Left hindlimb (tissue), 1 donor: ENCODE data around the gene PAIP1.
"Not testable (repeated sequence)": the region's sequence is repeated elsewhere in the genome, so short reads cannot be mapped to it uniquely, and the experiment has no call there.

Experiments used
- DNase-seq: peaks from one replicate; pipeline ENCODE4 v3.0.0-alpha.2; 2018

The PAIP1 gene, protein sequence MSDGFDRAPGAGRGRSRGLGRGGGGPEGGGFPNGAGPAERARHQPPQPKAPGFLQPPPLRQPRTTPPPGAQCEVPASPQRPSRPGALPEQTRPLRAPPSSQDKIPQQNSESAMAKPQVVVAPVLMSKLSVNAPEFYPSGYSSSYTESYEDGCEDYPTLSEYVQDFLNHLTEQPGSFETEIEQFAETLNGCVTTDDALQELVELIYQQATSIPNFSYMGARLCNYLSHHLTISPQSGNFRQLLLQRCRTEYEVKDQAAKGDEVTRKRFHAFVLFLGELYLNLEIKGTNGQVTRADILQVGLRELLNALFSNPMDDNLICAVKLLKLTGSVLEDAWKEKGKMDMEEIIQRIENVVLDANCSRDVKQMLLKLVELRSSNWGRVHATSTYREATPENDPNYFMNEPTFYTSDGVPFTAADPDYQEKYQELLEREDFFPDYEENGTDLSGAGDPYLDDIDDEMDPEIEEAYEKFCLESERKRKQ

DNA sequence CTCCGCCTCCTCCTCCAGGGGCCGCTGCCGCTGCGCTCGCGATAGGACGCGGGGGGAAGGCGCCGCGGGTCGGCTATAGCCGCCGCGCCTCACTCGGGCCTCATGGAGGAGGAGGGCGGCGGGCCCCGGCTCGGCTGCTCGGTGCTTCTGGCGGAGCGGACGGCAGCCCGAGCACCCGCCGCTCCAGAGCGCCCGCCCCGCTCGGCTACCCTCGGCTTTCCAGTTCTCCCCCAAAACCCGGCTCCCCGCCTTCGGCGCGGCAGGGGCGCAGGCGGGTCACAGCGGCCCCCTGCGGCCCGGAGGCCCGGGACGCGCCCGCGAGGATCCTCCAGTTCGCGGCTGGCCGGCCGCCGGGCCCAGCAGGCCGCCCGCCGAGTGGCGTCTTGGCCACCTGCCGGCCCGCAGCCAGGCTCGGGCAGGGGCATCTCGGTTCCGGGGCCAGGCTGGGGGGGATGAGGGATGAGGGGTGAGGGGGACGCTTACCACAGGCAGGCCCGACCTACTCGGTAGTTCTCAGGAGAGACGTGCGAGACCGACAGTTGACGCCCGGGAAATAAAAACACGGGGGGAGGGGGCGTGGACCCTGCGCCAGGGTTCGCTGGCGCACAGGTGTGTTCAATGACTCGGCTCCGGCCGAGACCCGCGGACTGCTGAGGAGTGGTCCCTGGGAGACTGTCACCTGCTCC lies at the start of gene PAIP1:
TSS of gene PAIP1 (minus strand) at position 221 of the 686 bp plus-strand sequence. CDS start 231 bp downstream, outside the sequence.
- DNase-seq: peak; percentile 90

DNA sequence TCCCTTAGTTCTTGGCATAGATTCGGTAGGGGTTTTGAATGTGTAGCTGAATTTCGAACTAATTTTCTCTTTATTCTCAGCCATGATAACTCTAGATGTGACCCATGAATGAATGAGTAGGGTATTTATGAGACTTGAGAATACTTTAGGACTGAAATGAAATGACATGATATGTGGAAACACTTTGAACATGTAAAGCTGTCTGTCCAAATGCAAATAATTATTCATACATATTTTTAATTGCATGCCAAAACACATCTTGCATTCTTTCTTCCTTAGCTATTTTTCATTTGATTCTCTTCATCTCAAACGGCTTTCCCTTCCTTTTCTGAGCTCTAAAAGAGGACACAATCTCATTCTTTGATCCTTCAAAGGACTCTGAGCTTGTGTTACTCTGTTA lies 49.5 kb upstream of the PAIP1 start:
- DNase-seq: no peak

DNA sequence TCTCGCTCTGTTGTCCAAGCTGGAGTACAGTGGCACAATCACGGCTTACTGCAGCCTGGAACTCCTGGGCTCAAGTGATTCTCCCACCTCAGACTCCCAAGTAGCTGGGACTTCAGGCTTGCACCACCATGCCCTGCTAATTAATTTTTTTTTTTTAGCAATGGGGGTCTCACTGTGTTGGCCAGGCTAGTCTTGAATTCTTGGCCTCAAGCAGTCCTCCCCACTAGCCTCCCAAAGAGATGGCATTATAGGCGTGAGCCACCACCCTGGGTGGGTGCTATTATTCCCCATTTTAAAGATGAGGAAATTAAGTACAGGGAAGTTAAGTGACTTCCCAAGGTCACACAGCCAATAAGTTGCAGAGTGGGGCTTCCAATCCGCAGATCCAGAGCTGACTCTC lies 47.8 kb upstream of the PAIP1 start:
- no peak for DNase-seq

DNA sequence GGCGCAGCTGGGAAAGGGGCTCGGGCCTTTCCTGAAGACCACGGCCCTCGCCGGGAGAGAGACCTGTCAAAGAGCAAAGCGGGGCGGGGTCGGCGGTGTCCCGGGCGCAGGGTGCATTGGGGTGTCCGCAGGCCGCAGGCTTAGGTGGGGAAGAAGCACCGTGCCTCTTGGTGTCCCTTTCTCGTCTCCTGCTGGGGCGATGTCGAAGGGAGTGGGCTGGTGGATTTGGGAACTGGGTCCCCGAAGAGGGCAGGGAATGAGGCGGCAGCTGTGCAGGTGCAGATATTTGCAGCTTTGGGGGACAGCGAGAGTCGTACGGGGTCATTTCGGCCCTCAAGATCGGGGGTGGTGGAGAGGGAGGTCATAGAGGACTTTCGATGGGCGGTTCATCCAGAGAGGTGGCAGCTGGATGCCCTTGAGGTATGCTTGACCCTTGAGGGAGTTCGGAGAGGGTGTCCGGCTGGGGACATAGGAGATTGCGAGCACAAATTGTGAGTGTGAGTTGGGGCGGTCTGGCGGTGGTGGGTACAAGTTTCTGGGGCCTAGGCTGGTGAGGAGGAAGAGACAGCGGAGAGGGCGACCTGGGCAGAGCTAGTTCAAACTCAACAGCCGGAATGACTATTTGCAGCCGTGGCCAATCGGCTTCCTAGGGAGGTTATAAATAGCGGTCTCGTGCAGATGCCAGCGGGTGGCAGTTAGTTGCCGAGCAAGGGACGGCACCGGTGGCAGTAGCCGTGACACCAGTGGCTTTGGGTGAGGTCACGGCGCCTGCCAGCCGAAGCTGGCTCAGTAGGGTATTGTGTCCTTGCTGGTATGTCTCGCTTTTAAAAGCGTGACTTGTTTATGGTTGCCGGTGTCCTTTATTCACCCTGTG lies 46.7 kb upstream of the PAIP1 start:
- peak; percentile 53 for DNase-seq

DNA sequence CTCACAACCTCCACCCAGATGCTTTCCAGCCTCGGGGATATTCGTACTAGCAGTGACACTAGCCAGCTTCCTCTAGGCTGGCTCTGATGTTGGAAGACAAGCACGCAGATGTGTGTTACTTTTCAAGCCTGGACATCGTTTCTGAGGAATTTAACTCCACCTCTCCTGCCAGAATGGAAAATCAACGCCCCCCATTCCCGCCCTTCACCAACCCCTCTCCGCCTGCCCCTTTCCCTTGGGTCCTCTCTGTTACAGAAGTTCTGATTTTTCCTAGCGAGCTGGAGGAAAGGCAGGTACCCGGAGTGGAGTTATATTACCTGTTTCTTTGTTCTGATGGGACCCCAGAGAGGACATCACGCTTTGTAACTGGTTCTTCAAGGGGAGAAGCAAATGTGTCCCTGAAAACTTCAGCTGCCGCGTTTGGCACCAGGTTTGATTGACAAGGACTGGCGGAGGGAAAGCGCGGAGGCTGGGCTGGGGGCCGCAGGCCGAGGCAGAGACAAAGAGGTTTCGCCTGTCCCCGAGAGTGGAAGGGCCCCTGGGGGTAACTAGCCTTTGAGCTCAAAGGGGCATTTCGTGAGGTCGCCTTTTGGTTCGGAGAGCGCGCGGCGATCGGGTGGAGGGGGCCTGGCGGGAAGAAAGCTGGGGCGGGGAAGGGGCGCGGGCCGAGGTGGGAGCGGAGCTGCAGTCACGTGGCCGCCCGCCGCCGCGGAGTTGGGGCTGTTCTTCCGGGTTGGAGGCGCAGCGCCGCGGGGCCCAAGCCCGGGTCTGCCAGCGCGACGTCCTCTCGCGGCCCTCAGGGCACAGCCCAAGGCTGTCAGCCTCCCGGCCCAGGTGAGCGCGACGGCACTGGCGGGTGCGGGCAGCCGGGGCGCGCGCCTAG lies 45.8 kb upstream of the PAIP1 start, which contains the start of gene NNT:
TSS of gene NNT (plus strand) at position 720 of the 883 bp plus-strand sequence. CDS start 6,016 bp downstream, outside the sequence.
- DNase-seq: peak; percentile 88

DNA sequence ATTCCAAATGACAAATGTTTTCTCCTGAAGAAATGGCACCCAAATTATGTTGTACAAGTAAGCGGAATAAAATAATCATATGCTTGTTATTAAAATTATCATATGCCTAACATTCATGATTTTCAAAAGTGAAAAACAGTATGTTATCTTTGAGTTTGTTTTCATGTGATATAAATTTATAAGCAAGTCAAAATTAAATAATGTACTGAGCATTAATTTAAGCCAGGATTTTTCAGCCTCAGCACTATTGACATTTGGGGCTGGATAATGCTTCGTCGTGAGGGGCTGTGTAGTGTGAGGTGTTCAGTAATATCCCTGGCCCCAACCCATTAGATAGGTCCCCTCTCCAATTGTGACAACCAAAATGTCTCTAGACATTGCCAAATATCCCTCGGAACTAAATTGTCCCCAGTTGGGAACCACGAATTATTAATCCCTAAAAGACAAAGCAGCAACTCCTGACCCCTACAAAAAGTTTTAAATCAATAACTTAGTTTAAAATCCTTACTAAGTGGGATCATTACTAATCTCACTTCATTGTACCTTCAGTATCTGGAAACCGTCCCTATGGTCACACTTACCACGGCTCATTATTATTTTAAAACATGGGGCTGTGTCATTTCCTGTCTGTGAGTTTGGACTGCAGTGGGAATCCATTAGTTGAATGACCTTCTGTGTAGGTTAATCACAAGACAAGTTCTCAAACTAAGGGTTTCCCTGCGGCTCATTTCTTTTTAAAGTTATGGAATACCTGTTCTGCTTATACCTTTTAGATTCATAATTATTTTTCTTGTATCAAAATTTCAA lies 44.8 kb upstream of the PAIP1 start:
- DNase-seq: no peak

- DNase-seq: not testable (repeated sequence)
Measured at GRCh38 chr5:43598927-43599326, 42.0 kb upstream of the PAIP1 start.

DNA sequence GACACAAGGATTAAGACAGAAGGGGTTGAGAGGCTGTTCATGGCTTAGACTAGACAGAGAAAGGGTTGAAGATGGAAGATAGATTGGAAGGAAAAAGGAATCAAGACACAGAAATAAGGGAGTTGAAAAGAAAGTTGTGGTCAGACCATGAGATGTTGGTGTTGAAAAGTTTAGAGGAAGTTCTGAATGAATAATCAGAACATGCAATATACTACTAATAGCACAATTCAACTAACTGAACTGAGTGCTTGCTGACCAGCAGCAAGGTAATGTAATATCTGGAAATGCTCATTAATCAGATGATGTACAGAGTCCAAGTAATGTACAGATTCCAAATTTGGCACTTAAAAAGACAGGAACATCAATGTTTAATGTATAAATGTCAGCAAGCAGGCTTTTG lies 35.5 kb upstream of the PAIP1 start:
- no peak for DNase-seq

DNA sequence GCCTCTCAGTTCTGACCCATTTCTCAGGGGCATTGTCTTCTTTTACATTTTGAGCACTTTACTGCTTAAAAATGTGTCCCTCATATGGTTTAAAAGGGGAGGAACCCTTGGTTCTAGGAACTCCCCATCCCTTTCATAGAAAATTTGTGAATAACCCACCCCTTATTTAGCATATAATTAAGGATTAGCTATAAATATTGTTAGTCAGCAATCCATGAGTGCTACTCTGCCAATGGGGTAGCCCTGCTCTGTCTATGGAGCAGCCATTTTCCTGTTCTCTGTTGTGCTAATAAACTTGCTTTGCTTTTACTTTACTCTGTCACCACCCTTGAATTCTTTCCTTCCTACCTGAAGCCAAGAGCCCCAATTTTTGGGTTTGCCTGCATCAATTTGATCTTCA lies 33.8 kb upstream of the PAIP1 start:
- DNase-seq: no peak

DNA sequence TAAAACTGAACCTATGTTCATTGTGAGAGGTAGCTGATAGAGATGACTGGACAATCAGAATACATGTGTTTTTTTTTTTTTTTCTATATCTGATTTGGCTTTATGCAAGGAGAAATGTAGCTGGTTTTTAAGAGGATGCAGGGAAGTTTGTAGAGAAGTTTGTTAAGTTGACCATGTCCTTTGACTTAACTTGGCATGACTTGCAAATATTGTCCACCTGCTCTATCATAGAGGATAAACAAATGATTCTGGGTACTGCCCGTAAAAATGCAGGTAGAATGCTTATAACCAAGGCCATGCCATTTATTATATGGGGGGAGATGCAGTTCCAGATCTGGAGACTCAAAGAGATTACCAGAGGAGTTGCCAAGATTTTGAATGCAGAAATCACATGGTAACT lies 32.4 kb upstream of the PAIP1 start:
- no peak for DNase-seq

DNA sequence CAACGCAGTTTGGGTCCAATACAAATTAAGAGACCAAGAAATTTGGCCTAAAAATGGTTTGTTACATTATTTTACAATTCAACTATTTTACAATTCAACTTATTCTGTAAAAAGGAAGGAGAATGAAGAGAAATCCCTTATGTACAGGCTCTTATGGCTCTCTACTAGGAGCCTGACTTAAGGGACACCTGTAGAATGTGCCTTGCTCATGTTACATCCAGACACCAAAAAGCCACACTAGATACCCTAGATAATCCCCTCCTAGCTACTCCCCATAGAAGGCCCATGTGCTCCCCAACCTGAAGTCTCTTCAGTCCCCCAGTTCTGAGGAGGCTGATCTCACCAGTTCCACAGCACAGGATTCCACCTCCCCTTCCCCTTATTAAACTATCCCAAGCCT lies 32.0 kb upstream of the PAIP1 start:
- no peak for DNase-seq

DNA sequence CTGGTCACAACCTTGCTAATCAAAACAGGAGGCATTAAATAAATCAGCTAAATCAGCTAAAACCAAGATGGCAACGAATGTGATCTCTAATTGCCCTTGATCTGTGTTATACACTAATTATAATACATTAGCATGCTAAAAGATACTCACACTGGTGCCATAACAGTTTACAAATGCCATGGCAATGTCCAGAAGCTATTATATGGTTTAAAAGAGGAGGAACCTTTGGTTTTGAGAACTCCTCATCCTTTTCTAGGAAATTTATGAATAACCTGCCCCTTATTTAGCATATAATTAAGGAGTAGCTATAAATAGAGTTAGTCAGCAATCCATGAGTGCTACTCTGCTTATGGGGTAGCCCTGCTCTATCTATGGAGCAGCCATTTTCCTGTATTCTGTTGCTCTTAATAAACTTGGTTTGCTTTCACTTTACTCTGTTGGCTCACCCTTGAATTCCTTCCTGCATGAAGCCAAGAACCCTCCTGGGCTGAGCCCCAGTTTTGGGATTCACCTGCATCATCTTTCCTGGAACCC lies 27.4 kb upstream of the PAIP1 start:
- no peak for DNase-seq

DNA sequence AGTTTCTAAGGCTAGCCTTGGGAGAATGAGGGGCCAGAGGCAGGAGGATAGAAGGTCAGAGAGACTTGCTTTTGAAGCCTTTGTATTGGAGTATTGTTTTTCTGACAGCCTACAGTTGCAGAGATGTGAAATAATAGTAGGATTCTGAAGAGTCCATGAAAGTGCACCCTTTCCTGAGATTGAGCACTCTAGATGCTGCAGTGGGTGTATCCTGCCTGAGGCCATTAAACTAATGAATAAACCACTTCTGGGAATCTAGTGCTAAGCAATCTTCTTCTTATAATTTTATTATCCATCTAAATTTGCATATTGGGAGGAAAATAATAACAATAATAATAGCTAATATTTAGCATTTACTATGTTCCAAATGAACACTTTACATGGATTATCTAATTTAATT lies 26.8 kb upstream of the PAIP1 start:
- no peak for DNase-seq

DNA sequence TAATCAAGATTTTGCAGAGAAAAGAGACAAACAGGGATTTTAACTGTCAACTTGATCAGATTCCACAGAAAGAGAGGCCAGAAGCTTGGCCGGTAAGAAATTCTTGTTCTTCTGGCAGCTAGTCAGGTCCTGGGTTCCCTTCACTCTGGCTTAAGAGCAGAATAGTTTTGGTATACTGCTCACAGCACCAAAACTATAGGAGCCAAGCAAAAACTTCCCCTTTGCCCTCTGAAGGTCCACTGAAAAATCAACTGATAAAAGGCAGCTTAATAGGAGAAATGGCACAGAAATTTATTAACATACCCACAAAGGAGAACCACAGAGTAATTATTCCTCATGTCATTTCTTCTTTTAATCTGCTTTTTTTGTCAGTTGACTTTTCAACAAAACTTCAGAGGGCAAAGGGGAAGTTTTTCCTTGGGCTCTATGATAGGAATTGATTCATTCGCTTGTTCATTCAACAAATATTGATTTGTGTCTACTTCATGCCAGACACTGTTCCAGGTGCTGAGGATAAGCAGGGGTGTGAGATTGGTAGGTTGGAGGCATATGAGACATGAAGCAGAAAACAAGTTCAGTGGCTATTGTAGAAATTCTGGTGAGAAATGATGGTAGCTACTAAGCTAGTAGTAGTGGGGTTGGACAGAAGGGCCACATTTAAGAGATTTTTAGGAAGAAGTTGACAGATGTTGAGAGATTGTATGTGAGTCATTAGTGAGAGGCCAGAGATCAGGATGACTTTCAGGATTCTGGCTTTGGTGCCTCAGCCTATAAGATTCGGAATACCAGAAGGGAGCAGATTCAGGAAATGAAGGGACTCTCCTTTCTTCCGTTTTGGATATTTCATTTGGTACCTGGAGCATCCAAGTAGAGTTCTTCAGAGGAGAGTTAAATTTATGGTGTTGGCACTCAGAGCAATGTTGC lies 25.5 kb upstream of the PAIP1 start:
- DNase-seq: no peak

DNA sequence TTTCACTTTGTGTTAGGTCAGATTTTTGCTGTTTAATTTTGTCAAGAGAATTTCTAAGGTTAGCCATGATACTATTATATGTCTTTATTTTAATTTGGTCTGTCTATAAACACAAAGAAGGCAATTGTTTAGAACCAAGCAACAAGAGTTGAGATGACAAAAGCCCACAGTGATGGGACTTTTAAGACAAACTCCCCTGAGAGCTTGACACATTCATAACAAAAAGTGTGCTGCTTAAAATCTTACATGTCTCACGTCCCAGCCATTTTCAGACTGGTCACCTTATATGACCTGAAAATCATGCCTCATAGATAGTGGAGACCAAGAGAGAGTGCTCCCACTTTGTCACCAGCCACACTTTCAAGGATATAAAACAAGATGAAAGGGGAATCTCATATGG lies 24.5 kb upstream of the PAIP1 start:
- no peak for DNase-seq

DNA sequence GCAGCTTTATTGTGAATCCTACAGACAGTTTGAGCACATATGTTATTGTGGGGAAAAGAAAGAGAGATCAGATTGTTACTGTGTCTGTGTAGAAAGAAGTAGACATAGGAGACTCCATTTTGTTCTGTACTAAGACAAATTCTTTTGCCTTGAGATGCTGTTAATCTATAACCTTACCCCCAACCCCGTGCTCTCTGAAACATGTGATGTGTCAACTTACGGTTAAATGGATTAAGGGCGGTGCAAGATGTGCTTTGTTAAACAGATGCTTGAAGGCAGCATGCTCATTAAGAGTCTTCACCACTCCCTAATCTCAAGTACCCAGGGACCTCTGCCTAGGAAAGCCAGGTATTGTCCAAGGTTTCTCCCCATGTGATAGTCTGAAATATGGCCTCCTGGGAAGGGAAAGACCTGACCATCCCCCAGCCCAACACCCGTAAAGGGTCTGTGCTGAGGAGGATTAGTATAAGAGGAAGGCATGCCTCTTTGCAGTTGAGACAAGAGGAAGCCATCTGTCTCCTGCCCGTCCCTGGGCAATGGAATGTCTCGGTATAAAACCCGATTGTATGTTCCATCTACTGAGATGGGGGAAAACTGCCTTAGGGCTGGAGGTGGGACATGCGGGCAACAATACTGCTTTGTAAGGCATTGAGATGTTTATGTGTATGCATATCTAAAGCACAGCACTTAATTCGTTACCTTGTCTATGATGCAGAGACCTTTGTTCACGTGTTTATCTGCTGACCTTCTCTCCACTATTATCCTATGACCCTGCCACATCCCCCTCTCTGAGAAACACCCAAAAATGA lies 23.7 kb upstream of the PAIP1 start:
- DNase-seq: not testable (repeated sequence)

GRCh38 chr5:43573058-43573457 lies 16.2 kb upstream of the PAIP1 start:
- no peak for DNase-seq

DNA sequence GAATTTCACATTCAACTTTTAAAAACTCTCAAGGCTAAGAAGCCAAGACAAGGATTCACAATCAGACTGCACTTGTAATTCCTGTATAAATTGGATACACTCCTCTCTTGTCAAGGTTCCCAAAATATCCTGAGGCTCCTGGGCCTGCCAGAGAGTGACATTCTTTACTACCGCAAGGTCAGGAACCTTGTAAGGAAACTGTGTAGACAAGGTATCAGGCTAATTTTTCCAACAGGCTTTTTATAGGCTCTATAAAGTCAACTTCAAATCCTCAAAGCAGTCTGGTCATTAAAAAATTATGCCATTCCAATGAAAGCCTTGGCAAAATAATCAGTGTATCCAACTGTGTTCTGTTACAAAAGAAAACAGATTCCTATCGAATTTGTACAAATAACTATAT lies 15.5 kb upstream of the PAIP1 start:
- DNase-seq: no peak

DNA sequence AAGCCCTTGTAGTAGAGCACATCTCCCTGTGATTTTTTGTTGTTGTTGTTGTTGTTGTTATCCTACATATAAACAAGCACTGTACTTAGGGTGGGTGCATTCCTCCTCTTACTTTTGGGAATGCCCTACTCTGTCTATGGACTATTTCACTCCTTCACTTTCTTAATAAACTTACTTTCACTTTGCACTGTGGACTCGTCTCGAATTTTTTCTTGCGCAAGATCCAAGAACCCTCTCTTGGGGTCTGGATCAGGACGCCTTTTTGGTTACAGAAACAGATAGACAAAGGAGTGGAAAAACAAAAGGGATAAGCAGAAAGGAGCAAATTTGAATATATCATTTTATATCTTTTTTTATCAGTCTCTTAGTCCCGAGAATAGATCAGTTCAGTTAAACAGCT lies 14.4 kb upstream of the PAIP1 start:
- DNase-seq: no peak
